PC-3 (cell line): ENCODE measurements around the gene RXRA. TPM values are rescaled to one million over a fixed set of nuclear protein-coding genes. Genes with fewer than 3 reads are reported as not detected.

Experiments used
- ATAC-seq: fragments of 200-7000 bp; cut with Tn5 transposase; 2 replicates; pipeline ENCODE4 v1.9.1; 2020; ENCODE audit warnings: mild to moderate bottlenecking, moderate library complexity
- BruUV-seq: library from RNA; stranded (reverse); fragments of 400-500 nt; replicated peaks from 2 replicates; lab custom pipeline; 2021; lab: Mats Ljungman, UMichigan
- CTCF ChIA-PET: fragments of 300-600 bp; sonication (Branson Sonifier 250); formaldehyde crosslinking; loops from one replicate; lab custom pipeline; 2022; ENCODE audit warnings: antibody characterized with exemption; lab: Charles Lee
- POLR2A ChIA-PET: fragments of 300-600 bp; sonication (Branson Sonifier 250); formaldehyde crosslinking; loops from one replicate; lab custom pipeline; 2022; ENCODE audit warnings: antibody characterized with exemption; ENCODE audit not compliant: unreplicated experiment; lab: Charles Lee
- DNase-seq: peaks from one replicate; pipeline ENCODE4 v3.0.0-alpha.2; 2015
- H2AFZ ChIP-seq: fragments of 300-600 bp; sonication (generic); 2 replicates; pipeline ENCODE4 v1.6.0; 2016; ENCODE audit warnings: antibody characterized with exemption, low read length
- H3F3A ChIP-seq: fragments of 300-600 bp; sonication (generic); one replicate; pipeline ENCODE4 v1.6.0; 2017; ENCODE audit warnings: antibody characterized with exemption, low read length, control low read depth, mild to moderate bottlenecking; ENCODE audit not compliant: unreplicated experiment
- H3K27ac ChIP-seq: fragments of 300-600 bp; sonication (generic); 2 replicates; pipeline ENCODE4 v1.5.1; 2016; ENCODE audit warnings: mild to moderate bottlenecking, low read length
- H3K27me3 ChIP-seq: fragments of 300-600 bp; sonication (generic); 2 replicates; pipeline ENCODE4 v1.6.1; 2016; ENCODE audit warnings: low read length, mixed read lengths
- H3K36me3 ChIP-seq: fragments of 300-600 bp; sonication (generic); 2 replicates; pipeline ENCODE4 v1.6.1; 2016; ENCODE audit warnings: low read depth, mixed run types, low read length, mixed read lengths
- H3K4me1 ChIP-seq: fragments of 300-600 bp; sonication (generic); 2 replicates; pipeline ENCODE4 v1.5.1; 2016; ENCODE audit warnings: low read length; ENCODE audit not compliant: insufficient read depth
- H3K4me2 ChIP-seq: fragments of 300-600 bp; sonication (generic); 2 replicates; pipeline ENCODE4 v1.6.0; 2016; ENCODE audit warnings: low read length
- H3K4me3 ChIP-seq: fragments of 300-600 bp; sonication (generic); 2 replicates; pipeline ENCODE4 v1.5.1; 2016; ENCODE audit warnings: mild to moderate bottlenecking, low read length, mixed read lengths
- H3K79me2 ChIP-seq: fragments of 300-600 bp; sonication (generic); 2 replicates; pipeline ENCODE4 v1.6.1; 2017; ENCODE audit warnings: low read length, mixed read lengths
- H3K9ac ChIP-seq: fragments of 300-600 bp; sonication (generic); 2 replicates; pipeline ENCODE4 v1.6.0; 2016; ENCODE audit warnings: mild to moderate bottlenecking, low read length
- H3K9me2 ChIP-seq: fragments of 300-600 bp; sonication (generic); replicated peaks from 2 replicates; pipeline ENCODE4 v1.6.1; 2016; ENCODE audit warnings: mixed run types, low read length, mixed read lengths
- H3K9me3 ChIP-seq: fragments of 300-600 bp; sonication (generic); 2 replicates; pipeline ENCODE4 v1.6.1; 2016; ENCODE audit warnings: low read length, mixed read lengths
- H4K20me1 ChIP-seq: fragments of 300-600 bp; sonication (generic); 2 replicates; pipeline ENCODE4 v1.6.1; 2016; ENCODE audit warnings: low read length, mixed read lengths
- EZH2 ChIP-seq: fragments of 300-600 bp; sonication (generic); IDR thresholded peaks from one replicate; pipeline ENCODE4 v1.6.1; 2017; ENCODE audit warnings: antibody characterized with exemption, mild to moderate bottlenecking, low read length; ENCODE audit not compliant: unreplicated experiment
- EZH2phosphoT487 ChIP-seq: fragments of 300-600 bp; sonication (generic); IDR thresholded peaks from 2 replicates; pipeline ENCODE4 v1.6.1; 2018; ENCODE audit warnings: mild to moderate bottlenecking, antibody characterized with exemption, low read length, borderline replicate concordance
- intact Hi-C: fragments of 100-400 bp; cut with micrococcal nuclease; formaldehyde crosslinking; loops from 2 replicates; pipeline ENCODE4 v1.9.0; 2023
- total RNA-seq: library from RNA; depleted of rRNA; stranded (reverse); fragments of >200 nt; gene quantifications from 2 replicates; pipeline ENCODE4 v1.2.3, GENCODE V29; 2014
- TF ChIP-seq, protein P1 (sequence below): fragments of 300-600 bp; sonication (generic); conservative IDR thresholded peaks from 2 replicates; pipeline ENCODE4 v1.5.1; 2017; ENCODE audit warnings: antibody characterized with exemption, low read depth, mild to moderate bottlenecking, low read length

The RXRA gene
- total RNA-seq, 1 experiment from 2014 or later = 17.5 TPM

DNA sequence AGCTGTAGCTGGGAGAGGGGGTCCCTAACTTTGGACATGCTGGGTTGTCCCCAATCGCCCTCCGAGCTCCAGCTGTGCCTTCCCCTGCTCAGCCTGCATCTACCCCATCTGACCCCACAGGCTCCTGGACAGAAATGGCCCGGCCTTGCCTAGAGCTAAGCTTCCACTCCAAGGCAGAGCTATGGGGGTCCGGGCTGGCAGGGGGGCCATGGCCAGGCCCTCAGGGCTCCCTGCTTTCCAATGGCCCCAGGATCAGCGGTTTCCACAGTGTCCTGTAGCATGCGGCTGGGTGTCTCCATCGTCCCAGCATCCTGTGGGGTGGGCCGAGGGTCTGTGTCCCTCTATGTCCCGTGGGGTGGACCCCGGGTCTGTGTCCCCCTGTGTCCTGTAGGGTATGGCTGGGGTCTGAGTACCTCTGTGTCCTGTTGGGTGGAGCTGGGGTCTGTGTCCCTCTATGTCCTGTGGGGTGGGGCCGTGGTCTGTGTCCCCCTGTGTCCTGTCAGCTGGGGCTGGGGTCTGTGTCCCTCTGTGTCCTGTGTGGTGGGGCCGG is 130.6 kb downstream of the RXRA start:
- H3K4me3 ChIP-seq = no peak overlapping the region
- CTCF ChIA-PET = no interaction called here
- no peaks in the 10 kb centered on the region for H3K36me3 ChIP-seq
- H3K4me2 ChIP-seq = peak overlapping the region; percentile 46; the same call in 1 of the 2 replicates
- no peaks in the 10 kb centered on the region for H3K9me3 ChIP-seq
- H2AFZ ChIP-seq = peak overlapping the region; percentile 63
- POLR2A ChIA-PET = no interaction called here
- H3F3A ChIP-seq = no peaks in the 10 kb centered on the region
- no peaks in the 10 kb centered on the region for H3K27me3 ChIP-seq
- no peaks in the 10 kb centered on the region for H4K20me1 ChIP-seq
- no peaks in the 10 kb centered on the region for H3K9me2 ChIP-seq
- peak overlapping the region; percentile 41 for H3K27ac ChIP-seq
- intact Hi-C loops = no loop called here
- DNase-seq = no peak
- no peaks in the 10 kb centered on the region for H3K79me2 ChIP-seq
- no TSS peak for BruUV-seq
- H3K4me1 ChIP-seq = peaks cover 13% of the 10 kb centered on the region; the same call in 1 of the 2 replicates
- TF ChIP-seq EZH2phosphoT487 (no peak), EZH2 (no peak)
- TF ChIP-seq, protein P1, sequence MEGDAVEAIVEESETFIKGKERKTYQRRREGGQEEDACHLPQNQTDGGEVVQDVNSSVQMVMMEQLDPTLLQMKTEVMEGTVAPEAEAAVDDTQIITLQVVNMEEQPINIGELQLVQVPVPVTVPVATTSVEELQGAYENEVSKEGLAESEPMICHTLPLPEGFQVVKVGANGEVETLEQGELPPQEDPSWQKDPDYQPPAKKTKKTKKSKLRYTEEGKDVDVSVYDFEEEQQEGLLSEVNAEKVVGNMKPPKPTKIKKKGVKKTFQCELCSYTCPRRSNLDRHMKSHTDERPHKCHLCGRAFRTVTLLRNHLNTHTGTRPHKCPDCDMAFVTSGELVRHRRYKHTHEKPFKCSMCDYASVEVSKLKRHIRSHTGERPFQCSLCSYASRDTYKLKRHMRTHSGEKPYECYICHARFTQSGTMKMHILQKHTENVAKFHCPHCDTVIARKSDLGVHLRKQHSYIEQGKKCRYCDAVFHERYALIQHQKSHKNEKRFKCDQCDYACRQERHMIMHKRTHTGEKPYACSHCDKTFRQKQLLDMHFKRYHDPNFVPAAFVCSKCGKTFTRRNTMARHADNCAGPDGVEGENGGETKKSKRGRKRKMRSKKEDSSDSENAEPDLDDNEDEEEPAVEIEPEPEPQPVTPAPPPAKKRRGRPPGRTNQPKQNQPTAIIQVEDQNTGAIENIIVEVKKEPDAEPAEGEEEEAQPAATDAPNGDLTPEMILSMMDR = no peak
- ATAC-seq = no peak
- no peak overlapping the region for H3K9ac ChIP-seq

DNA sequence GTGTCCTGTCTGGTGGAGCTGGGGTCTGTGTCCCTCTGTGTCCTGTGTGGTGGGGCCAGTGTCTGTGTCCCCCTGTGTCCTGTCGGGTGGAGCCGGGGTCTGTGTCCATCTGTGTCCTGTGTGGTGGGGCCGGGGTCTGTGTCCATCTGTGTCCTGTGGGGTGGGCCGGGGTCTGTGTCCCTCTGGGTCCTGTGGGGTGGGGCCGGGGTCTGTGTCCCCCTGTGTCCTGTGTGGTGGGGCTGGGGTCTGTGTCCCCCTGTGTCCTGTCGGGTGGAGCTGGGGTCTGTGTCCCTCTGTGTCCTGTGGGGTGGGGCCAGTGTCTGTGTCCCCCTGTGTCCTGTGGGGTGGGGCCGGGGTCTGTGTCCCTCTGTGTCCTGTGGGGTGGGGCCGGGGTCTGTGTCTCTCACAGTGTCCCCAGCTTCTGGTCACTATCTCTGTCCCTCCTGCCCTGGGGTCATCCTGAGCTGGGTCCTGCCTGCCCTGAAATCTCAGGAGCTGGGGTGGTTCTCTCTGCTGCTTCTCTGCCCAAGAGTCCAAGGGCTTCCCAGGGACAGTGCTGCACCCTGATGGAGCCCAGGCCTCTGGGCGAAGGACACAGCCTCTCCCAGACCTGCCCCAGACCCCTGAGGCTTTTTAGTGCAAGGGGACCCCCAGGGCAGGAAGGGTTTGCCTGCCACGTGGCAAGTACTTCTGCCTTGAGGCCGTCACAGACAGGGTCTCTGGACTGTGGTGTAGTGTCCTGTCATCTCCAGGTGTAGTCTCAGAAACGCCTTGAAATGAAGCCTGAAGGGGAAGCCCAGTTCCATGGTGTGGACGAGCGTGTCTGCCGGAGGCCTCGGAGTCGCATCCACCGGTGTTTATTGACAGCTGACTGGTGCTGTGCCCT is 131.3 kb downstream of the RXRA start:
- ATAC-seq (no peak), DNase-seq (no peak)
- no peak overlapping the region for H3K4me3 ChIP-seq
- H3K4me1 ChIP-seq = peaks cover 13% of the 10 kb centered on the region; the same call in 1 of the 2 replicates
- no peak for TF ChIP-seq EZH2phosphoT487
- TF ChIP-seq, protein P1 = no peak
- no peak for TF ChIP-seq EZH2
- H3K9ac ChIP-seq = no peak overlapping the region
- intact Hi-C loops = no loop called here
- no peaks in the 10 kb centered on the region for H3F3A ChIP-seq
- no peaks in the 10 kb centered on the region for H3K27me3 ChIP-seq
- no peaks in the 10 kb centered on the region for H3K9me2 ChIP-seq
- ChIA-PET POLR2A (no interaction called here), CTCF (no interaction called here)
- no peaks in the 10 kb centered on the region for H4K20me1 ChIP-seq
- H3K4me2 ChIP-seq = no peak overlapping the region
- no peaks in the 10 kb centered on the region for H3K9me3 ChIP-seq
- H3K27ac ChIP-seq = no peak overlapping the region
- no peaks in the 10 kb centered on the region for H3K79me2 ChIP-seq
- BruUV-seq = no TSS peak
- no peak overlapping the region for H2AFZ ChIP-seq
- no peaks in the 10 kb centered on the region for H3K36me3 ChIP-seq
